ENCODE data around the gene ERC1.

Gene ERC1

GRCh38 chr12:1443421-1444141, 452.6 kb downstream of the ERC1 start:
- H3K4me3 ChIP-seq, result no peak overlapping the region
- no peak overlapping the region for H3K27ac ChIP-seq

GRCh38 chr12:1444142-1444516, 453.1 kb downstream of the ERC1 start:
- H3K27ac ChIP-seq, result no peak overlapping the region

DNA sequence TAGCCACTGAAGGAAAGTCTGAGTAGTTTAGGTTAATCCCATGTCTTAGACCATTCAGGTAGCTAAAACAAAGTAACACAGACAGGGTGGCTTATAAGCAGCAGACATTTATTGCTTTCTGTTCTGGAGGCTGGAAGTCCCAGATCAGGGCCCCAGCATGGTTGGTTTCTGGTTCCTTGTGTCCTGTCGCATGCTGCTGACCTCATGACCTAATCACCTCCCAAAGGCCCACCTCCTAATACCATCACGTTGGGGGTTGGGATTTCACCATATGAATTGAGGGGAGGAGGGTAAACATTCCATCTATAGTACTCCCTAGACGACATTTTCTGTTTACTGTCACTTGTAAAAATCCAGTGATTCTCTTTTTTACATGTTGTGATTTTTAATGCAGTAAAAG, 454.8 kb downstream of the ERC1 start:
- no peak overlapping the region for H3K27ac ChIP-seq

More at GRCh38 chr12:1444142-1444516, 453.1 kb downstream of the ERC1 start:
- H3K4me3 ChIP-seq, result no peak overlapping the region

GRCh38 chr12:1448336-1448735, 457.3 kb downstream of the ERC1 start:
- Histone ChIP-seq H3K4me3 (no peak overlapping the region), H3K27ac (no peak overlapping the region)

More for the DNA sequence above, 454.8 kb downstream of the ERC1 start:
- H3K4me3 ChIP-seq, result no peak overlapping the region

DNA sequence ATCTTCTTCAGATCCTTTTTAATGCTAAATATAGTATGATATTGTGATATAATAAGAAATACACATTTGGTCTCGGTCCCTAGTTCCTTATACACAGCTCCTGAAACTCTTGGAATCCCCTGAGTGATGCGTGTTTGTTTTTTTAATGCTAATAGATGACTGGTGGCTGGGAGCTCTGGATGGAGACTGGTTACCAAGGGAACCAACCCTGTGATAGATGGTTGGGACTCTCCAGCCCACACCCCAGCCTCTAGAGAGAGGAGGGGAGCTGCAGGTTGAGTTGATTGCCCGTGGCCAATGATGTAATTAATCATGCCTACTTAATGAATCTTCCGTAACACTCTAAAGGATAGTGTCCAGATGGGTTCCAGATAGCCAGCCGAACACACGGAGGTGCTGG, 462.8 kb downstream of the ERC1 start:
- Histone ChIP-seq H3K4me3 (no peak overlapping the region), H3K27ac (no peak overlapping the region)

GRCh38 chr12:1456885-1457284, 465.9 kb downstream of the ERC1 start:
- Histone ChIP-seq H3K27ac (no peak overlapping the region), H3K4me3 (no peak overlapping the region)

GRCh38 chr12:1457901-1458300, 466.9 kb downstream of the ERC1 start:
- no peak overlapping the region for H3K4me3 ChIP-seq
- H3K27ac ChIP-seq, result no peak overlapping the region

GRCh38 chr12:1459339-1459738, 468.3 kb downstream of the ERC1 start:
- H3K4me3 ChIP-seq, result no peak overlapping the region

GRCh38 chr12:1463073-1463905, 472.3 kb downstream of the ERC1 start:
- H3K27ac ChIP-seq, result no peak overlapping the region

More at GRCh38 chr12:1459339-1459738, 468.3 kb downstream of the ERC1 start:
- H3K27ac ChIP-seq, result no peak overlapping the region

GRCh38 chr12:1464925-1465324, 473.9 kb downstream of the ERC1 start:
- Histone ChIP-seq H3K27ac (no peak overlapping the region), H3K4me3 (no peak overlapping the region)

More at GRCh38 chr12:1463073-1463905, 472.3 kb downstream of the ERC1 start:
- H3K4me3 ChIP-seq, result no peak overlapping the region

- Histone ChIP-seq H3K4me3 (no peak overlapping the region), H3K27ac (no peak overlapping the region)
These were observed 475.0 kb downstream of the ERC1 start for GRCh38 chr12:1465990-1466389.

DNA sequence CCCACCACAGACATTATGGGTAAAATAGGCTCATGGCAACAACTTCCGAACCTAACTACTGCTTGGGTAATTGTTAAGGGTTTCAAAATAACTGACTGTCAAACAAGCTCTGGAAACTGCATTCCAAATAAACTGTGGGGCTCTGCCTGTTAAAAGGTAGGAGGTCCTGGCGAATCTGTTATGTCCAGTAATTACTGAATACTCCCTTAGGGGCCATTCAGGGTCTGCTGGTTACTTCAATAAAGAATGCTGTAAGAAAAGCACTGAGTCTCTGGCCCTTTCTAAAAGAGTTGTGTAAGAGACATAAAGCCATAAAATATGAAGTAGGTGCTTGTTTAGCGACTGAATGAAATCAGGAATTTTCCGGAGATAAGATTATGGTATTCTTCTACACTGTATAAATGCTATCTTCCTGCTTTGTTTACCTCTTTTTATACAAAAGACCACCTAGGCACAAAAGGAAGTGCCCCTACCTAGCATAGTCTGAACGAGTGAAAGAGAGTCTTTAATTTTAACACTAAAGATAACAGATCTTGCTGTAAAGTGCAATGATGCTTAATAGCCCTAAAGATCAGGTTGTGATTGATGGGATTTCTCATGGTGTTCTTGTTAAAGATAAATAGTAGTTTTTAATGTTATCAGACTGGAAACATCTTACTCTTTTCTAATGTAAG, 475.6 kb downstream of the ERC1 start:
- no peak overlapping the region for H3K4me3 ChIP-seq
- H3K27ac ChIP-seq, result no peak overlapping the region

DNA sequence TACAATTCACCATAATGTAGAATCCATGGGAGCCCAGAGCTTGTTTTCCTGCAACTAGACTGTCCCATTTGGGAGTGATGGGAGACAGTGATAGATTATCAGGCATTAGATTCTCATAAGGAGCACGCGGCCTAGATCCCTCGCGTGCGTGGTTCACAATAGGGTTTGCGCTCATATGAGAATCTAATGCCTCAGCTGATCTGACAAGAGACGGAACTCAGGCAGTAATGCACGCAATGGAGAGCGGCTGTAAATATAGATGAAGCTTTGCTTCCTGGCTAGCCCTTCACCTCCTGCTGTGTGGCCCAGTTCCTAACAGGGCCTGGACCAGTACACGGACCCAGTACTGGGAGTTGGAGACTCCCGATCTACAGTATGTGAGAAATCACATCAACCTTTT, 476.7 kb downstream of the ERC1 start:
- Histone ChIP-seq H3K27ac (no peak overlapping the region), H3K4me3 (no peak overlapping the region)

- H3K4me3 ChIP-seq, result no peak overlapping the region
- H3K27ac ChIP-seq, result no peak overlapping the region
These were observed 478.0 kb downstream of the ERC1 start for GRCh38 chr12:1469070-1469469.

DNA sequence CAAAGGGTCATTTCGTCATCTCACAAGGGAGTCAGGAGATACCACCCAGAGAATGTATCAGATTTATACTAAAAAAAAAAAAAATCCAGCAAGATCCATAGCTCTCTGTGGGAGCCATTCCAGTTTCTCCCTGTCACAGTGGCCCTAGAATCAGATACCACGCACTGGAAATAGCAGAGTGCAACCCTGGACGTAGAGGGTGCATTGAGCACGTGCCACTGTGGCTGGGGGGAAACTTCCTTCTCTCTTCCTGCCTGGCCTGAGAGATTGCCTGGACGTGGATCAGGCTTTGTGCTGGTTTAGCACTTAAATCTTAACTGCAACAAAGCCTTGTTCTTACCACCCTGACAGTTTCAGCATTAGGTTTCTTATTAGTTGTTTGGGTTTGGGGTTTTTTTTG, 479.0 kb downstream of the ERC1 start:
- H3K27ac ChIP-seq, result no peak overlapping the region
- no peak overlapping the region for H3K4me3 ChIP-seq

DNA sequence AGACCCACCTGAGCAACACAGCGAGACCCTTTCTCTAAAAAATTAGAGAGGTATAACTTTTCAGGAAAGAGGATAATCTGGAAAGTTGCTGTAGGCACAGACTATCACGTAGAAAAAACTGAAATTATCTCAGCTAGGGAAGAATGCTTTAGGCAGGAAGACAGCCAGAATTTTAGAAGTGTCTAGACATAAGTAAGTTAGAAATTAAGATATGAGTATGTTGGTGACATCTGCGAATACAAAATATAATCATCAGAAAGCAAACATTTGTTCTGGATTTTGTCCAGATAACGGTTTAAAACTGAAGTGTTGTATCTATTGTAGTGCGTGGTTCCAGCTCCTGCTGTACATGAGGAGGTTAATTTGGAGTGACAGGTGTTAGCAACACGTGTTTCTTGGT, 480.2 kb downstream of the ERC1 start:
- Histone ChIP-seq H3K27ac (no peak overlapping the region), H3K4me3 (no peak overlapping the region)

GRCh38 chr12:1473418-1473817, 482.4 kb downstream of the ERC1 start:
- H3K27ac ChIP-seq, result peak overlapping the region in 10 of 21 experiments; percentile 4 to 76 (median 42)
- H3K4me3 ChIP-seq, result no peak overlapping the region

- Histone ChIP-seq H3K4me3 (no peak overlapping the region), H3K27ac (peak overlapping the region in 11 of 21 experiments; percentile 10 to 76 (median 43))
These were observed 483.1 kb downstream of the ERC1 start for GRCh38 chr12:1474041-1474573.

- Histone ChIP-seq H3K27ac (peak overlapping the region in 10 of 21 experiments; percentile 0 to 67 (median 46)), H3K4me3 (no peak overlapping the region)
These were observed 483.6 kb downstream of the ERC1 start for GRCh38 chr12:1474574-1475153.

DNA sequence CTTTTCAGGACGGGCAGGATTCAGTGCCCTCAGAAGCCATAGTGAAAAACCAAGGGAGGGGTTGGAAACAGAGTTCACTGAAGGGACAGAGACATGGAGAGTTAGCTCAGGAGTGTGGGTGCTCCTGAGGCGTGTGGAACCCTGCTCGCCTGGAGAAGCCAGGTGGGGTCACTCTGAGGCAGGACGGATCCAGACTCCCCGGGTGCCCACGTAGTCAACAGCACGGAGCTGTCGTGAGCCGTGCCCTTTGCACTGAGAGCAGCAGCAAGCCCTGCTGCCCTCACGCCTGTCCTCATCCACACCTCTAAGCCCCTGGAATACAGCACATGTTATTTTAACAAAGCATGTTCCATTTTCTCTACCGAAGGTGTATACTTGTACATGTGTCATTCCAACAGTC, 488.6 kb downstream of the ERC1 start:
- Histone ChIP-seq H3K4me3 (no peak overlapping the region), H3K27ac (no peak overlapping the region)
